ENCODE data around the gene THBS3.
A peak's percentile ranks its signal among the peaks of the same experiment; 100 is the strongest.

DNA sequence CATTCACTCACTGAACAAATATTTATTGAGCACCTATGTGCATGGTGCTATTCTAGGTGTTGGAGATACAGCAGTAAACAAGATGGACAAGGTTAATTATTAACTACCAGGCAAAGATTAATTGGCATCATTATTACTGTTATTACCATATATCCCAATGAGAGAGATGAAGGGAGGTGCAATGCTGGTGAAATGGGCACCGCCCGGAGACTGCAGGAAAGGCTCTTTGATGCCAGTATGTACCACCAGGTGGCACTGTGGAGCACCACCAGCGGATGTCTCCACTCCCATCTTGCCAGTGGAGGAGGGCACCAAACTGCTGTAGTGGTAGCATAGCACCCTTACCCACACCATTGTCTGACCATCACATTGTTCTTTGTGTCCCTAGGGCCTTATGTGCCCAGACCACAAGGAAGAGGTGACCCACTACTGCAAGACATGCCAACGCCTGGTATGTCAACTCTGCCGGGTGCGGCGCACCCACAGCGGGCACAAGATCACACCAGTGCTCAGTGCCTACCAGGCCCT lies 31.1 kb downstream of the THBS3 start:
- TF ChIP-seq, protein P1, sequence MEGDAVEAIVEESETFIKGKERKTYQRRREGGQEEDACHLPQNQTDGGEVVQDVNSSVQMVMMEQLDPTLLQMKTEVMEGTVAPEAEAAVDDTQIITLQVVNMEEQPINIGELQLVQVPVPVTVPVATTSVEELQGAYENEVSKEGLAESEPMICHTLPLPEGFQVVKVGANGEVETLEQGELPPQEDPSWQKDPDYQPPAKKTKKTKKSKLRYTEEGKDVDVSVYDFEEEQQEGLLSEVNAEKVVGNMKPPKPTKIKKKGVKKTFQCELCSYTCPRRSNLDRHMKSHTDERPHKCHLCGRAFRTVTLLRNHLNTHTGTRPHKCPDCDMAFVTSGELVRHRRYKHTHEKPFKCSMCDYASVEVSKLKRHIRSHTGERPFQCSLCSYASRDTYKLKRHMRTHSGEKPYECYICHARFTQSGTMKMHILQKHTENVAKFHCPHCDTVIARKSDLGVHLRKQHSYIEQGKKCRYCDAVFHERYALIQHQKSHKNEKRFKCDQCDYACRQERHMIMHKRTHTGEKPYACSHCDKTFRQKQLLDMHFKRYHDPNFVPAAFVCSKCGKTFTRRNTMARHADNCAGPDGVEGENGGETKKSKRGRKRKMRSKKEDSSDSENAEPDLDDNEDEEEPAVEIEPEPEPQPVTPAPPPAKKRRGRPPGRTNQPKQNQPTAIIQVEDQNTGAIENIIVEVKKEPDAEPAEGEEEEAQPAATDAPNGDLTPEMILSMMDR (IDR thresholded peaks at IDR 0.05 in 8 of 11, conservative IDR thresholded peaks at IDR 0.05 in 3 of 11), result peak; percentile 85 to 98 (median 94)
- peak in 1 of 3 donors; percentile 57 for TF ChIP-seq POLR2AphosphoS5 (IDR thresholded peaks at IDR 0.05)
